HEK293 (cell line): ENCODE measurements around the gene GCNT2.

ENCODE experiments used
- KLF9 ChIP-seq: fragments of 450-650 bp; formaldehyde crosslinking; IDR thresholded peaks from 2 replicates; pipeline ENCODE4 v1.5.1; 2016; ENCODE audit warnings: missing biosample characterization, missing genetic modification characterization, low read depth
- OVOL3 ChIP-seq: fragments of 450-650 bp; formaldehyde crosslinking; IDR thresholded peaks from 2 replicates; pipeline ENCODE4 v1.5.1; 2016; ENCODE audit warnings: missing biosample characterization, missing genetic modification characterization
- SCRT2 ChIP-seq: fragments of 450-650 bp; formaldehyde crosslinking; IDR thresholded peaks from 2 replicates; pipeline ENCODE4 v1.5.1; 2016; ENCODE audit warnings: missing biosample characterization, missing genetic modification characterization
- ZNF121 ChIP-seq: fragments of 450-650 bp; formaldehyde crosslinking; IDR thresholded peaks from 2 replicates; pipeline ENCODE4 v1.5.1; 2016; ENCODE audit warnings: missing biosample characterization, missing genetic modification characterization

DNA sequence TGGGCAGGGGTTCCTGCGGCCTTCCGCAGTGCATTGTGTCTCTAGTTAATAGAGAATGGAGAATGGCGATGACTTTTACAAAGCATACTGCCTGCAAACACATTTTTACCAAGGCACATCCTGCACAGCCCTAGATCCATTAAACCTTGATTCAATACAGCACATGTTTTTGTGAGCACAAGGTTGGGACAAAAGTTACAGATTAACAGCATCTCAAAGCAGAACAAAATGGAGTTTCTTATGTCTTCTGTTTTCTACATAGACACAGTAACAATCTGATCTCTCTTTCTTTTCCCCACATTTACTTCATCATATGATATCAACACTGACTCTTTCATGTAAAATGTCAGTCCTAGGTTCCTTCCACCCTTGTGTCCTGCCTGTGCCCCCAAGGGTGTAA lies 63.5 kb downstream of the GCNT2 start:
- TF ChIP-seq KLF9 (tag by site-specific recombination) (no peak), ZNF121 (tag by site-specific recombination) (no peak), SCRT2 (no peak), OVOL3 (no peak)
